MCF 10A (cell line): Measurements from ENCODE around the gene PSMG1. TPM values are rescaled to one million over a fixed set of nuclear protein-coding genes. Genes with fewer than 3 reads are reported as not detected.

Source experiments
- Bru-seq: library from RNA; stranded (reverse); fragments of 400-500 nt; gene quantifications from one replicate; lab custom pipeline; 2021; lab: Mats Ljungman, UMichigan
- BruChase-seq, 2 experiments: library from RNA; stranded (reverse); fragments of 400-500 nt; gene quantifications; one replicate each; lab custom pipeline; 2021; lab: Mats Ljungman, UMichigan
- BruUV-seq: library from RNA; stranded (reverse); fragments of 400-500 nt; replicated peaks from 2 replicates; lab custom pipeline; 2021; lab: Mats Ljungman, UMichigan
- CTCF ChIA-PET: fragments of 300-600 bp; sonication (Branson Sonifier 250); formaldehyde crosslinking; extraction: SDS; loops from one replicate; lab custom pipeline; 2021; ENCODE audit warnings: antibody characterized with exemption, inconsistent platforms; lab: Yijun Ruan, JAX
- POLR2A ChIA-PET: fragments of 300-600, 350-650 bp; sonication (Branson Sonifier 250); formaldehyde crosslinking; extraction: SDS; loops from one replicate; lab custom pipeline; 2020; ENCODE audit warnings: antibody characterized with exemption, inconsistent platforms; lab: Yijun Ruan, JAX
- DNase-seq: peaks from one replicate; pipeline ENCODE4 v3.0.0-alpha.2; 2018; ENCODE audit not compliant: unreplicated experiment
- H3K27ac Mint-ChIP-seq: one replicate; pipeline ENCODE4 v1.8.0; 2022; ENCODE audit warnings: mild to moderate bottlenecking, low read depth, mixed read lengths; ENCODE audit not compliant: unreplicated experiment
- H3K27me3 Mint-ChIP-seq: one replicate; pipeline ENCODE4 v1.8.0; 2022; ENCODE audit warnings: mixed read lengths; ENCODE audit not compliant: insufficient read depth, unreplicated experiment
- H3K36me3 Mint-ChIP-seq: one replicate; pipeline ENCODE4 v1.8.0; 2022; ENCODE audit warnings: mild to moderate bottlenecking, moderate library complexity, mixed read lengths; ENCODE audit not compliant: insufficient read depth, unreplicated experiment
- H3K4me1 Mint-ChIP-seq: one replicate; pipeline ENCODE4 v1.8.0; 2022; ENCODE audit warnings: mixed read lengths; ENCODE audit not compliant: insufficient read depth, unreplicated experiment
- H3K4me3 Mint-ChIP-seq: one replicate; pipeline ENCODE4 v1.8.0; 2022; ENCODE audit warnings: mild to moderate bottlenecking, moderate library complexity, mixed read lengths; ENCODE audit not compliant: unreplicated experiment
- H3K9me3 Mint-ChIP-seq: one replicate; pipeline ENCODE4 v1.8.0; 2022; ENCODE audit warnings: mixed read lengths; ENCODE audit not compliant: unreplicated experiment
- CTCF ChIP-seq: fragments of 200-600 bp; IDR thresholded peaks from one replicate; pipeline ENCODE4 v1.8.0; 2022; ENCODE audit warnings: antibody characterized with exemption, mild to moderate bottlenecking; ENCODE audit not compliant: unreplicated experiment
- intact Hi-C: fragments of 100-400 bp; cut with micrococcal nuclease; formaldehyde crosslinking; loops from 2 replicates; pipeline ENCODE4 v1.14.1; 2022
- long read RNA-seq: library from polyadenylated mRNA; stranded (forward); transcript quantifications from one replicate; pipeline ENCODE4 v2.0.0, GENCODE V29; 2022
- total RNA-seq: library from RNA; stranded (reverse); gene quantifications from 2 replicates; pipeline ENCODE4 v1.2.3, GENCODE V29; 2022

Gene PSMG1
- total RNA-seq (79.9 and 116 TPM in 2 replicates), Bru-seq, nascent RNA (percentile 92 among the genes with signal in this experiment), BruChase-seq, experiment 1, labeled RNA remaining after a 6-hour chase (percentile 92 among the genes with signal in this experiment), BruChase-seq, experiment 2, labeled RNA remaining after a 2-hour chase (percentile 93 among the genes with signal in this experiment)
- long read RNA-seq, transcript PSMG1-201 (7 exons, 2,154 nt), result major isoform, 93 of 132 reads
- long read RNA-seq, transcript PSMG1-202 (6 exons, 907 nt), result minor isoform, 15 of 132 reads
- long read RNA-seq, transcript PSMG1-203 (7 exons, 959 nt), result minor isoform, 5 of 132 reads
- long read RNA-seq, partial matches to known transcripts, result 1 of 132 reads
- long read RNA-seq, other reads (novel, unspliced or antisense), result 15 of 132 reads

GRCh38 chr21:39183272-39184049 is at the start of gene PSMG1:
PSMG1 (minus strand) TSS chr21:39183451; CDS start chr21:39183385, 66 bp downstream.
- Mint-ChIP-seq H3K4me3 (peak within 1 kb of the TSS; percentile 99), H3K4me1 (peaks cover 33% of the 10 kb centered on the region)
- CTCF ChIA-PET, result interaction anchor here (0.7 kb wide), 1 partner anchor 203 kb away, joined by 3 read pairs; no protein-coding TSS in a partner anchor

GRCh38 chr21:39232861-39233291 is 49.6 kb upstream of the PSMG1 start:
- no peaks in the 10 kb centered on the region for H3K9me3 Mint-ChIP-seq
- BruUV-seq, result no TSS peak
- peaks cover 88% of the 10 kb centered on the region for H3K36me3 Mint-ChIP-seq
- no peaks in the 10 kb centered on the region for H3K27me3 Mint-ChIP-seq
- intact Hi-C loops, result no loop called here
- POLR2A ChIA-PET, result interaction anchor here (1.3 kb wide), 1 partner anchor 12 kb away, joined by 5 read pairs; no protein-coding TSS in a partner anchor
- no peak overlapping the region for H3K27ac Mint-ChIP-seq
- CTCF ChIA-PET, result no interaction called here
- TF ChIP-seq CTCF, result no peak
- no peak for DNase-seq
- H3K4me3 Mint-ChIP-seq, result no peak overlapping the region
- no peaks in the 10 kb centered on the region for H3K4me1 Mint-ChIP-seq

More at GRCh38 chr21:39183272-39184049, at the start of gene PSMG1:
- POLR2A ChIA-PET, result interaction anchor here (0.6 to 3.4 kb wide), 26 partner anchors 9 to 1916 kb away, joined by 3 to 30 read pairs (median 4); partner anchors contain the start of genes BRWD1, ETS2, HMGN1 and VPS26C
- intact Hi-C loops, result loop anchor here (1.0 to 2.0 kb wide), 2 partner anchors 205 to 258 kb away; no protein-coding TSS in a partner anchor
- peak; percentile 95 for DNase-seq
- no peaks in the 10 kb centered on the region for H3K27me3 Mint-ChIP-seq
- H3K9me3 Mint-ChIP-seq, result no peaks in the 10 kb centered on the region
- H3K36me3 Mint-ChIP-seq, result peaks cover 48% of the 10 kb centered on the region
- no TSS peak for BruUV-seq
- H3K27ac Mint-ChIP-seq, result peak within 1 kb of the TSS; percentile 95
- no peak for TF ChIP-seq CTCF

GRCh38 chr21:39224930-39225329 is 41.7 kb upstream of the PSMG1 start:
- Mint-ChIP-seq H3K36me3 (peaks cover 90% of the 10 kb centered on the region), H3K27ac (peak overlapping the region; percentile 9), H3K9me3 (no peaks in the 10 kb centered on the region), H3K27me3 (no peaks in the 10 kb centered on the region), H3K4me3 (no peak overlapping the region), H3K4me1 (peaks cover 7% of the 10 kb centered on the region)
- no peak for TF ChIP-seq CTCF
- intact Hi-C loops, result no loop called here
- ChIA-PET CTCF (interaction anchor here (0.6 kb wide), 1 partner anchor 27 kb away, joined by 4 read pairs; no protein-coding TSS in a partner anchor), POLR2A (no interaction called here)
- no TSS peak for BruUV-seq
- no peak for DNase-seq
